DMS 273 (cell line): ENCODE measurements around the gene IHH.

Experiments
- DNase-seq: peaks from one replicate; lab custom pipeline; 2025; ENCODE audit not compliant: unreplicated experiment; lab: John Stamatoyannopoulos, UW

IHH gene

DNA sequence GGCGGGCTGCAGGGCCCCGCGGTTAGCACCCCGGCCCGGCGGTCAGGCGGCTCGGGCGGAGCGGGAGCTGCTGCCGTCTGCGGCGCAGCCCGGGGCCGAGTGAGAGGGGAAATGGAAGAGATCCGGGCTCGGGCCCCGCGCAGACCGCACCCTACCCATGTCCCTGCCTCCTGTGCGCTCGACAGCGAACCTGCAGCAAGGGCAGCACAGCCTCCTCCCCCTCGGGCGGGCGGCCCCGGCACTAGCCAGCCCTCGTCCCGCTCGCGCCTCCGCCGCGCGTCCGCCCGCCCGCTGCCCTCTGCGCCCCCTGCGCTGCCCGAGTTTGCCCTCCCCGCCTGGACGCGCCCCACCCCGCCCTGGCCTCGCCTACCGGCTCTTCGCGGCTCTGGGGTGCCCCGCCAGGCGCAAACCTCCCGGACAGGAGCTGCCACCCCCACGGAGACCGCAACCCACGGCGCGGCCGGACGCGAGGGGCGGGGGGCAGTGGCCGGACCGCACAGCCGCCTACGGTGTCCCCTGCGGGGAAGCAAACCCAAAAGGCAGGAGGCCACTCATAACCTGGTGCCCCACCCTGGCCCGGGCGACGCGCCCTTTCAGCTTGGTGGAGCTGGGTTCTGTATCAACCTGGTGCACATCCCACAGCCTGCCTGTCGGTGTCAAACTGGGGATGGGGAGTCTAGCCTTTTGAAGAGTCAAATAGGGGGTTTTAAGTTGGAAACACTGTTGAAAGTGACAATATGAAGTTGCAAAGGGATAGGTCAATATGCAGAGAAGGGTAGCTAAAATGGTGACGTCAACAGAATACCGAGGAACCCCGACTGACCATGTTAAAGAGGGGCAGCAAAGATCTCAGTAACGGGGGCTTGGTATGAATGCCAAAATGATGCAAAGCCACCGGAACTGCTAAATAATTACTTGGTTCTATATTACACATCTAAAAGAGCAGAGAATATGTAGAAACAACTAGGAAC, at the start of gene IHH:
Gene IHH, minus strand, starts transcription at position 101 of the 971 bp plus-strand sequence. CDS start 454 bp downstream, outside the sequence.
- DNase-seq: peak; percentile 53

DNA sequence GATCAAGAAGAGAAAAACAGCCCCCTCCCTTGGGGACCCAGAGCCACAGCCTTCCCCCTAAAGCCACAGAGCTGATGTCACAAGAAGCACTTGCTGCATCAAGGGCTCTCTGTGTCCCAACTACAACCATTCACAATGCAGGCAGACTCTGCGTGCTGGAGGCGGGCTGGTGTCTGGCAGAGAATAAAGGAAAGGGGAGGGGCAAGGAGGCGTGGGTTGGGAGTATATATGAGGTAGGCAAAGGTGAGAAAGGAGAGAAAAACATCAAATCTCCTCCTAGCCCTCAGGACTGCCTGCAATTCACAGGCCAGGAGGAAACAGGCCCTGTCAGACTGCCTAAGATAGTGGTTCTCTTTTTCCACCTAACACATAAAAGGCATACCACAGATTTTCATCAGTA, 48.8 kb upstream of the IHH start:
- DNase-seq: no peak

DNA sequence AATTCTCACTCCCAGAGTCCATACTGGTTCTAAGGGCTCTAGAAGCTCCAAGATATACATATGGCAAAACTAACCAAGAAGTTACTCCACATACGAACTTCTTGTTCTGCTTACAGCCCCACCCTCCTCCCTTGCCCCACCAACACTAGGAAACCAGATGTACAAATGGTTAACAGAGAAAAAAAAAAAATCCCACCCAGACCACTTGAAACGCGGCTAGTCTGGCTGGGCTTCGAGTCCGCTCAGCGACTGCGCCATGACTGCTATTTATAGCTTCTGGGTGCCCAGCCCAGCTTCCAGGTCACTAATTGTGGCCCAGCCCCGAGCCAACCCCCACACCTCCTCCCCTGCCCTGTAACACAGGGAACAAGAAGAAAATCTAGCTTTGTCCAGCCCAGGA, 47.0 kb upstream of the IHH start:
- no peak for DNase-seq

- DNase-seq: peak; percentile 63
Measured at GRCh38 chr2:219106251-219106650, 45.5 kb upstream of the IHH start.

DNA sequence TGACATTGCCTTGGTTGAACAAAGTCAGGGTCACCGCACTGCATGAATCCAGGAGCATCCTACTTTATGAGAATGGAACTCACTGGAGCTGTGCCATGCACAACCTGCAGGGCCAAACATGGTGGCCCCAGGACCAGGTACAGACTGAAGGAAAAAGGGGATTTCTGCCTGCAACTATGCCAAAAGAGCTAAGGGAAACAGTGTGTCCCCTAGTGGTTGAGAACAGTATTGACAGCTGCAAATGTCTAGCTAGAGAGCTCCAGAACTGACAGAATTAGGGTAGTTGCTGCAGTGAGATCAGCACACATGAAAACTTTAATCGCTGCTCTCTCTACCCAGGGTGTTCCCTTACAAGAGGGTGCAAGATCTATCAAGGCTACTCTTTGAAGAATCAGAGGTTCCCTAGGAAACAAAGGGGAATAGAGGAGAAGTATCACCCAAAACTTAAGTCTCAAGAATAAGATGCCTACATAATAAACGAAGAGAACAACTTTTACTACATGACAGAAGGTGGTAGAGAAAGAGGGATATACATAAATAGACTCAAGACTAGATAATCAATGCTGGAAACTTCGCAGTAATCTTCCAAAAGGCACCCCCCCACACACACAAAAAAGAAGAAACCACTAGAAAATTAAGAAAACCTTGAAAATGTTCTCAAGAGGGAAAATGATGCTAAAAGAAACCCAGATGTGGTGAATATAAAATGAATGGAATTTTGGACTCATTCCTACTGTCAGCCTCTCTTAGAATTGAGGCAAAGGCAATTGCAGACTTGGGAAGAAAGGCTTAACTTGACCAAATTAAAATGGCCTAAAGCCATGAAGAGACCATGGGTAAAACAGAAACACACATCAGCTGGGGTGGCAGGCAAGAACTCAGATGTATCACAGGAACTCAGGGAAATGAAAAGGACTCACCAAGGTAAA, 43.6 kb upstream of the IHH start:
- peak; percentile 75 for DNase-seq

DNA sequence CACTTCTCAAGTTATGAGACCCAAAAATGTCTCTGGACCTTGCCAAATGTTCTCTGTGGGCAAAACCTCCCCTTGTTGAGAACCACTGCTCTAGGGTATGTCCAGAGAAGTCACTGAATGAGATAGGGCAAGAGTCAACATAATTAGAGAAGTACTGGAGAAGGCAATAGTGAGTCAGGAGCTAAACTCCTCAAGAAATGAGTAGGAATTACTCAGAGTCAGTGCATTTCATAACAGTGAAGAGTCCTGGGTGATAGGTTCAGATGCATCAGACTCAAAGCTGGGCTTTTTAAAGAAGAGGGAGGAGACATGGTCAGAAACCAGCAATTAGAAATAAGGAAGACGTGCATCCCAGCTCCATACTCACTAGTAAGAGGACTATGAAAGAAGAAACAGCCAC, 38.6 kb upstream of the IHH start:
- DNase-seq: no peak

DNA sequence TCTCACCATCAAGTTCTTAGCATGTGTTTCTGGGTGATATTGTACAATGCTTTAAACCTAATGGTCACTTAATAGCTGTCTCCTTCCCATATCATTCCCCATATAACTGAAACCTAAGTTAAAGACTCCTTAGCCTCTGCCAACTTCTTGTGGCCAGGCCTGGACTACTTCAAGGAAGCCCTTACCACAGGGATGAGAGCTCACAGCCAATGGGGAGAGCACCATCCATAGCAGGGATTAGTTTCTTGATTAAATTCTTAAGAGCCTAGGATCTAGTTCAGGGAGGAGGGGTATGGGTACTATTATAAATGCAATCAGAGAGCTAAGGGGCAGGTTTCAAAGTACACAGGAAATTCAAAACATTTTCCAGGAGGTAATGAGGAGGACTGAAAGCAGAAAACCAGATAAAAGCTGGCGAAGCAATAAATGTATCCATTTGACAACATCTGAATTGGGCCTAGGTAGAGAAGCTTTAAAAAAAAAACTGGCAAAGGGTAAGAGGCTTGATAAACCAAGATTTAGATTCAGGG, 34.8 kb upstream of the IHH start:
- no peak for DNase-seq

- no peak for DNase-seq
Measured at GRCh38 chr2:219094171-219094570, 33.5 kb upstream of the IHH start.

GRCh38 chr2:219090436-219091299, 29.9 kb upstream of the IHH start:
- DNase-seq: no peak

GRCh38 chr2:219089330-219089729, 28.6 kb upstream of the IHH start:
- DNase-seq: no peak

GRCh38 chr2:219087848-219088247, 27.1 kb upstream of the IHH start:
- DNase-seq: no peak

DNA sequence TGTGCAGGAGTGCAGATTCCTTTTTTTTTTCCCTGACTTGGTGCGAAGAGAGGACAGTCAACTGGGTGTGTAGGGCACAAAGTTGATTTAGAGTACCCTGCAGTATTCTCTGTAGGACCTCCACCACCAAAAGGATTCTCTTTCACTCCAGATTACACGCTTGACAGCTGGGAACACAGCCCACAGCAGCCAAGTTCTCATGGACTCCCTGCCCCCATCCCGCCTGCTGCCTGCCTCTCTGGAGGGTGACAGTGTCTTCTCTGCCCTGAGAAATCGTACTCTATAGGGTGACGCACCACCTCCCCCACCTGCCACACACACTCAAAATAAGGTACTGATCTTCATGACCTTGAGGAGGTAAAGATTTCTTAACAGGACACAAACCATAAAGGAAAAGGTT, 26.6 kb upstream of the IHH start:
- peak; percentile 54 for DNase-seq

- DNase-seq: no peak
Measured at GRCh38 chr2:219086196-219086595, 25.5 kb upstream of the IHH start.

- no peak for DNase-seq
Measured at GRCh38 chr2:219084791-219085190, 24.1 kb upstream of the IHH start.

DNA sequence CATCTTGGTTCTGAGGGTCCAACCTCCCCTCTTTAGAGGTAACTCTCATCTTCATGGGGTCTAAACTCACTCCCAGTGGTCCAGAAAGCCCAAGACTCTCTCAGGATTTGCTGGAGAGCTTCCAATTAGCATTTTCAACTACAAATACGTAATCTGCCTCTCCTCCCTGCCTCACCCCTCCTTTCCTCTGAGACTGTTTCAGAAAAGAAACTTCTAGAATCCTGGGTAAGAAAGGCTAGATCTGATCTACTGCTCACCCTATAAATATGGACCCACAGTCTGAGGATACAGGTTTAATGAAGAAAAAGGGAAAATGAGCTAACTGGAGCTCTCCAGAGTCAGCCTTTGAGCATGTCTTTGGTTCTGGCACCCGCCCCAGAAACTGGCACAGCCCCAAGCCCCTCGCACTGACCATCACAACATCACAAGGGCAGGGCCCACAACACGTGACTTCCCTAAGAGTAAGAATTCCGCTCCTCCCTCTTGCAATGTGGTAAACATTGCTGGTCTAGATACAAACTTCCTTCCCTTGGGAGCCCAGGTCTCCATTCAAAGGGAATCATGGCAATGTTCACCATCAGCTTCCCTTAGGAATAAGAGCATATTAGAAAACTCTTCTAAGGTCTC, 21.7 kb upstream of the IHH start:
- DNase-seq: no peak

- no peak for DNase-seq
Measured at GRCh38 chr2:219081701-219082331, 21.1 kb upstream of the IHH start.

GRCh38 chr2:219081096-219081495, 20.4 kb upstream of the IHH start:
- no peak for DNase-seq

GRCh38 chr2:219079417-219079816, 18.7 kb upstream of the IHH start:
- DNase-seq: no peak

DNA sequence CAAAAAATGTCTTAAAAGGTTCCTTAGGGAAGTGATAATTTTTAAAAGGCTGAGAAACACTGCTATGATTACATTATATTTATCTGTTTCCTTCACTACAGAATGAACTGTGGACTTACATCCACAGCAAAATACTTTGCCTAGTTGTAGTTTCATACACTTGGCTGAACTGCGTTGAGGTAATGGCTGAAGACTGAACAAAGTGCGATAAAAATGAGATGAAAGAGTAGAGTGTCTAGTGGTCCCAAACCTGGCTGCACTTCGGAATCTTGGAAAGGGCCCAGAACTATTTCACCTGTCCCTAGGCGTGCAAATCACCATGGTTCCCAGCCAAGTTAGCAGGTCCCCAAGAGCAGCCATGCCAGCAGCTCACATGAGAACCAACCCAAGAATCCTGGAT, 18.2 kb upstream of the IHH start:
- DNase-seq: no peak

- peak; percentile 20 for DNase-seq
Measured at GRCh38 chr2:219078126-219078525, 17.4 kb upstream of the IHH start.
